ENCODE measurements around the gene NME2. TPM values are rescaled to one million over a fixed set of nuclear protein-coding genes. Genes with fewer than 3 reads are reported as not detected.

Gene NME2
- total and polyA plus RNA-seq, 10 of the 15 experiments (the other 5 are each of a cell fraction or from before 2014, with no cell fraction given) = 497 to 1,030 (median 786) TPM

GRCh38 chr17:51120357-51120738, 45.9 kb upstream of the NME2 start (continued):
- TF ChIP-seq CUX1 (IDR thresholded peaks at IDR 0.05; ENCODE audit: insufficient replicate concordance, low read depth, low read length) (no peak), USF1 (IDR thresholded peaks at IDR 0.05; ENCODE audit: borderline replicate concordance, extremely low read length, insufficient read depth, low read depth, low read length) (no peak), CHD2 (IDR thresholded peaks at IDR 0.05; ENCODE audit: borderline replicate concordance, low read depth, low read length) (no peak)

Data from GM12878 (cell line).